Activated naive CD8-positive, alpha-beta T cell treated with anti-CD3 and anti-CD28 coated beads, Interleukin-2, amount 50 U/mL, for 16 hours (primary cell): ENCODE measurements around the gene HIVEP3.
"Not testable (repeated sequence)": the region's sequence is repeated elsewhere in the genome, so short reads cannot be mapped to it uniquely, and the experiment has no call there.

Experiments used
- DNase-seq: peaks from one replicate; pipeline ENCODE4 v3.0.0-alpha.2; 2020; ENCODE audit warnings: low read depth, low spot score

HIVEP3 gene

DNA sequence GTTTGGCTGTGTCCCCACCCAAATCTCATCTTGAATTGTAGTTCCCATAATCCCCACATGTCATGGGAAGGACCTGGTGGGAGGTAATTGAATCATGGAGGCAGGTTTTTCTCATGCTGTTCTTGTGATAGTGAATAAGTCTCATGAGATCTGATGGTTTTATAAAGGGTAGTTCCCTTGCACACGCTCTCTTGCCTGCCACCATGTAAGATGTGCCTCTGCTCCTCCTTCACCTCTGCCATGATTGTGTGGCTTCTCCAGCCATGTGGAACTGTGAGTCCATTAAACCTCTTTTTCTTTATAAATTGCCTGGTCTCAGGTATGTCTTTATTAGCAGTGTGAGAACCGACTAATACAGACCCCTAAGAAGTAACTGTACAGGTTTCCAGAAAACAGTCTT lies 2.5 kb upstream of the HIVEP3 start:
- DNase-seq, result not testable (repeated sequence)

DNA sequence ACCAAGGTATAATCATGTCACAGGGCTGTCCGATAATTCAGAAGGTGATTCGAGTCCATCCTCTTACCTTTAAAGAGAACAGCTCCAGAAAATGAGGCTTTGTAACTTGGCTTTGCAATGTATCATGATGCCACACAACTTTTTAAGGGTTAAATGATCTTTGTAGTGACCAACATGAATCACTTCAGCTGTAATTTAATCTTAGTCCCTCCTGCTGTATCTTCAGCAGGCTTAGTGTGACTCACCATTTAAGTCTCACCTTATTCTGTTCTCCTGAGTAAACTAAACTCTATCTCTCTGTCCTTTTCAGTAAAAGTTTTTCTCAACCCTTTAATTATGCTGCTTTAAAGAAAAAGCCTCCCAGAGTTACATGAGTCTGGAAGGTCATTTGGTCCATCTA lies 1.9 kb upstream of the HIVEP3 start:
- DNase-seq, result no peak

DNA sequence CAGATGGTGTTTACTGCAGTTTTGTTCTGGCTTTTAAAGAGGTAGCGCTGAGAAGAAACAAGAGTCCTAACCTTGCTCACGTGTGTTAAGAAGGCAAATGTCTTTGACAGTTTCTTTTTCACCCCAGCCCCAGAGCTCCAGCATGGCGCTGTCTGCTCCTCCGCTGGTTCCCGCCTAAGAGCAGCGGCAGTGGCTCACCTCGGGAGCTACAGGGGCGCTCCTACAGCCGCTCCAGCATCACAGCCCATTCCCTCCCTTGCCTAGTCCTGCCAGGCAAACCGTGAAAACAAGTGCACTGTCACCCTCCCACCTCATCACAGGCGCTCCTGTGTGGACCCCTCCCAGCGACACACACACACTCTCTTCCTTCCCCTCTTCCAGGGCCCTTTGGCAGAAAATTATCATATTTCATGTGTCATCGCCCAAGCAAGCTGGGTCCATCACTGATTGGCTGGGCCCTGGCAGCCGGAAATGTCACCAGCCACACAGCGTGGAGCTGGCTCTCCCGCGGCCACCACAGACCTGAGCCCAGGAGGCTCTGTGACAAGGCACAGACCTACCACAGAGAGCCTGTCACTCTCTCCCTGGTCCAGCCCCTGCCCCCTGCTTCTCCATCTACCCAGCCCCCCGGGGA lies 1.2 kb upstream of the HIVEP3 start:
- peak; percentile 37 for DNase-seq

- no peak for DNase-seq
These were observed 409 bp upstream of the HIVEP3 start for GRCh38 chr1:41919131-41919530.

- DNase-seq, result no peak
These were observed 780 bp downstream of the HIVEP3 start for GRCh38 chr1:41917835-41918449.

GRCh38 chr1:41917076-41917475 lies 1.6 kb downstream of the HIVEP3 start:
- DNase-seq, result no peak

DNA sequence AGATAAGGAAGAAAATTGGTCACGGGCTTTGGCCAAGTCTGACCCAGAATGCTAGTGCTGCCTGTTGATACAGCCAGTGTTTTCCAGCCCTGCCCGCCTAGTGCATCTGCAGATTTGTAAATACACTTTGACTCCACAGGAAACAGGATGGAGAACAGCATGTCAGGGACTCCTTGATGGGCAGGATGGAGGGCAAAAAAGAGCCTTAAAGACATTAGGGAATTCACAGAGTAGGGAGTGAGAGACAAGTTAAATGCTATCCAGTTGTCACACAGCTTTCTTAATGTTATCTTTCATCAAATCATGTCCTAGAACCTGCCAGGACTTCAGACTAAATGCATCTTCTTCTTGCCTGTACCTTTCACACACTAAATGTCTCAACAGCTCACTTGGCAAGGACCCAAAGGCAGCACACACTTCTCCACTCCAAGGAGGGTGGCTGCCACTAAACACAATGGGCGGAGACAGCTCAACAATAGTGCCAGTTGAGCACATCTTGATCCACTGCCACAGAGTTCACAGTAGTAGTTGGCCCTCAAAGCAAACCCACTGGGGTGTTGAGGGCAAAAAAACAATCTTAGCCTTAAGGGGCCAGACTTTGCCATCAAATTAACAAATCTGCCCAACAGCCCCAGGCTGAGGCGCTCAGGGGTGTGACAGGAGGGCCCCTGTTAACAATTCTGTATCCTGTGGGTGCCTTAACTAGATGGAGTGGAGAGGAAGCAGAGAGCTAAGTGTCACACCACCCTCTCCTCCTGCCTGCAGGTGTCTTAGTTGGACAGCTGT lies 2.7 kb downstream of the HIVEP3 start:
- no peak for DNase-seq

DNA sequence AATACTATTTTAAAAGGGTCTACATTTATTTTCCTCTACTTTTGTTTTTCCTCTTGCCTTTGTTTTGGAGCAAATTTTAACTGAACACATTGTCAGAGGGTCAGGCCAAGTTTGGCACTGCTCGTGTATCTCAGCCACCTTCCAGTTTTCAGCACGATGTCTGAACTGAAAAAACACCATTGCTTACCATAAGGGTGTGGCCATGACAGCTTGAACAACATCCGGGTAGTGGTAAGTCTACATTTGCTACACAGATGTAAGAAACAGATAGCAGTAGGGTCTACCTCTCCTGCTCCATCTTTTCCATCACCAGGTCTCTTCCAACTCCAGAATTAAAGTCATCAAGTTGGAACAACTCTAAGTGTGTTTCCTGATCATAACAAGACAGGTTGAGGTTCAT lies 4.2 kb downstream of the HIVEP3 start:
- no peak for DNase-seq

DNA sequence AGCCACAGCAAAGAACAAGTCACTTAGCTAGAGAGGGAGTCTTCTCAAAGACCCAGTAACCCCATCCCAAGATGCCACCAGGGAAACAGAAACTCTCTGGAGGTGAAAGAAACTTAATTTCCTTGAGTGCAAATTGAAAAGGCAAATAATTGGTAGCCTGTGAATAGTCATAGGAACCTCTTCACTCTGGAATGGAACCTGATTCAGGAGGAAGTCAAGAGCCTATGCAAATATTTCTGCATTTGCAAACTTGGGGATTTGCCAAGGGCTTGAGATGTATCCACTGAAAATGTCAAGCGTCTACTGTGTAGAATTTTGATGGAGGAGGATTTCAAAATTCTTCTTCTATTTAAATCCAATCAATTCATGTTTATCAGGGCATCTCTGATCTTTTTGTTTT lies 5.7 kb downstream of the HIVEP3 start:
- DNase-seq, result no peak

DNA sequence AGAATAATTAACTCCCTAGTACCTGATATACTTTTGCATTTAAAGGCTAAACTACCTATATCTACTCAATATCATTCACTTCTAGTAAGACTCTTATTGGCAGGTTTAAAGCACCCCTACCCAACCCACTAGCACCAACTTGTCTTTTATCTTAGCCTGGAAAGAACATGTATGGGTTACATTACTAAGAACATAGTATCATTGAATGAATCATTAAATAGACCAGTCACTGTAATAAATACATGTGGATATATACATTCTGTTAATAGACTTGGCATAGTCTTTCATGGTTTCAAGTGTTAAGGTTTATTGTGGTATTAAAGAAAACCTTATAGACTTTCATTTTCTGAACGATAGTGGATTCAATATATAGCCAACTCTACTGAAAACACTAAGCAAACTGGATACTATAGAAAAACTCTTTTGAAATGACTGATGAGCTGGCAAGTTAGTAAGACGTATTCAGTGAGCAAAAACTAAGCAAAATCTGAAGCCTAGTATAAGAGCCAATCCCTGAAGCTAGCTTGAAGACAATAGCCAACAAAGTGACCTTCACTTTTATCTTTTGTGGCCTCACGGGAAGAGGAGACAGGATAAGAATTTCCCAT lies 10.3 kb downstream of the HIVEP3 start:
- DNase-seq, result no peak

GRCh38 chr1:41907446-41907845 lies 11.3 kb downstream of the HIVEP3 start:
- no peak for DNase-seq

GRCh38 chr1:41906943-41907342 lies 11.8 kb downstream of the HIVEP3 start:
- DNase-seq, result no peak

- no peak for DNase-seq
These were observed 13.5 kb downstream of the HIVEP3 start for GRCh38 chr1:41905093-41905675.

GRCh38 chr1:41902664-41903063 lies 16.1 kb downstream of the HIVEP3 start:
- no peak for DNase-seq

GRCh38 chr1:41902159-41902577 lies 16.6 kb downstream of the HIVEP3 start:
- no peak for DNase-seq

DNA sequence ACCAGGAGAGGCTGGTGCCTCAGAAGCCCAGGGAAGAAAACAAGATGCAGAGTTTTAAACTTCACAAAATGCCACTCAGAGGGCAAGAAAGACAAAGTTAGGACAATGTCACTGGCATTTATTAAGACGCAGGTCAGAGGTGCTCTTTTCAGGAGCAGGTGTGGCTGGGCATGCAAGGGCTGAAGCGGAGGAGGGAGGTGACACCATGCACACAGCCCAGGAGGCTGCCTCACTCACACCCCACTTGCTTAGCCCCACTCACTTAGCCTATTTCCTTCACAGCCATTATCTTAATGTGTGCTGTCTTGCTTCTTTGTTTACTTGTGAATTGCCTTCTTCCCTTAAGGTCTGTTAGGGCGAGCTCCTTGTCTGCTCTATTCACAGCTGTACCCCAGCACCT lies 17.2 kb downstream of the HIVEP3 start:
- no peak for DNase-seq

DNA sequence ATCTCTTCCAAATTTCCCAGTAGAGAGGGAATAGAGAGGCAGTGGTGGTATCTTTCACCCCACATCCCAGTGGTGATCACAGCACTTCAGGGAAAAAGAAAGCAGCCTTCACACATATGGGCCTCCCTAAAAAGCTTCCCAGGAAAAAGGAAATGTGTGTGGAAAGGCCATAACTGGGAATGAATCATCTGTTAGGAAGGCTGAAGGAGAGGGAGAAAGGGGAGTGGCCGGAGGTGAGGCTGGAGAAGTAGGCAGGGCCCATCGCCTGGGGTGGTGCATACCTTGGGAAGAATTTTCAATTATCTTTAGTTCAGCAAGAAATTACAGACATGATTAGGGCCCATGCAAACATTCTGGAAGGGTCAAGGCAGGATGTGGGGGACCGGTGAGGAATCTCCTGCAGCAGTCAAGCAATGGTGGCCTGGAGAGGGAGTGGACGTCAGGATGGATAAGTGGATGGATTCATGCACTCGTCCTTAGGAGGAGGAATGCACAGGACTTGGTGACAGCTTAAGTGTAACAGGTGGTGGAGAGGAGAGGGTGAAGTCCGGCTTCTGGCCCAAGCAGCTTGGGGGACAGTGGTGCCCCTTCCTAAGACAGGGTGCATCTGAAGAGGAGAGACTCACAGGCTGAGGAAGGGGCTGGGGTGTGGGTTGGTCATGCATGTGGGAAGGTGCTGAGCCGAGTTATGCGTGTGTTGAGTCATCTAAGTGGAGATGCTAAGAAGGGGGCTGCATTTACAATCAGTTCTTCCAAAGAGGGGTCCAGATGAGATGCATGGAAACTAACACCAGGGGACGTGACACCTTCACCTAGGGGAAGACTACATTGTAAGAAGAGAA lies 17.9 kb downstream of the HIVEP3 start:
- DNase-seq, result no peak

- DNase-seq, result no peak
These were observed 20.5 kb downstream of the HIVEP3 start for GRCh38 chr1:41898191-41898713.

DNA sequence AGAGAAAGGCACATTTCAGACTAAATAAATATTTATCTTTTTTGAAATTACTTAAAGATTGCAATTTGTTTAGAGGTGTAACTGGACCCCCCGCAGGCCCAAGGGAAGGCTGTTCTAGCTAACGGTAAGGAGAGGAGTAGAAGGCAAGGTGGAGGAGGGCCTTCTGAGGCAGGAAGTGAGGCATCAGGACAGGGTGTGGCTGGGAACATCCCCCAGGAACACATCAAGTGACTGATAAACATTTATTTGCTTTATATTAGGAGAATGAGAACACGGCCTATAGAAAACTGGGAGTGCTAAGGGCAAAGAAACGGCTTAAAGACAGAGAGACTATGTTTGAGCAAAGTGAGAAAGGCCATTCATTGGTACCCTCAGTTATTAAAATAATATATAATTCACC lies 23.2 kb downstream of the HIVEP3 start:
- DNase-seq, result no peak

GRCh38 chr1:41894808-41895483 lies 23.8 kb downstream of the HIVEP3 start:
- DNase-seq, result no peak
